OCI-LY7 (cell line): ENCODE measurements around the gene MTFR2.

ENCODE experiments used
- EZH2phosphoT487 ChIP-seq: fragments of 200-600 bp; sonication (generic); IDR thresholded peaks from 2 replicates; pipeline ENCODE4 v1.6.1; 2018; ENCODE audit warnings: low read depth, borderline replicate concordance, mild to moderate bottlenecking, mixed run types, antibody characterized with exemption, low read length, moderate library complexity, mixed read lengths
- TF ChIP-seq, protein P1 (sequence below): fragments of 200-600 bp; sonication (generic); conservative IDR thresholded peaks from 2 replicates; pipeline ENCODE4 v1.5.1; 2014; ENCODE audit warnings: mild to moderate bottlenecking, antibody characterized with exemption, low read length, moderate library complexity, mixed read lengths

DNA sequence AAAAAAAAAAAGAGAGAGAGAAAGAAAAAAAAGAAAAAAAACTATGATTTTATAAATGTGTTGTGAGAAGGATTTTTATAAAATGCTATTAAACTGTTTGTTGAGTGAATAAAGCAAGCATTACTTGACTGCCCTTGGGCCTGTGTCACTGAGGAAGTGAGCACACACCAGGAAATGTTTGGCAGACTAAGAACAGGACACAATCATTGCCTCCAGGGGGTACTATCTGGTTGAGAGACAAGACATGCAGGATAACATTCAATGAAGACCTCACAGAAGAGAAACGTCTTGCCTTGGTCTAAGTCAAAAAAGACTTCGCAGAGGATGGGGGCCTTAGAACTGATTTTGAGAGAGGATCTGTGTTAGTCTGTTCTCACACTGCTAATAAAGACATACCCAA, 40.6 kb downstream of the MTFR2 start:
- TF ChIP-seq, protein P1, sequence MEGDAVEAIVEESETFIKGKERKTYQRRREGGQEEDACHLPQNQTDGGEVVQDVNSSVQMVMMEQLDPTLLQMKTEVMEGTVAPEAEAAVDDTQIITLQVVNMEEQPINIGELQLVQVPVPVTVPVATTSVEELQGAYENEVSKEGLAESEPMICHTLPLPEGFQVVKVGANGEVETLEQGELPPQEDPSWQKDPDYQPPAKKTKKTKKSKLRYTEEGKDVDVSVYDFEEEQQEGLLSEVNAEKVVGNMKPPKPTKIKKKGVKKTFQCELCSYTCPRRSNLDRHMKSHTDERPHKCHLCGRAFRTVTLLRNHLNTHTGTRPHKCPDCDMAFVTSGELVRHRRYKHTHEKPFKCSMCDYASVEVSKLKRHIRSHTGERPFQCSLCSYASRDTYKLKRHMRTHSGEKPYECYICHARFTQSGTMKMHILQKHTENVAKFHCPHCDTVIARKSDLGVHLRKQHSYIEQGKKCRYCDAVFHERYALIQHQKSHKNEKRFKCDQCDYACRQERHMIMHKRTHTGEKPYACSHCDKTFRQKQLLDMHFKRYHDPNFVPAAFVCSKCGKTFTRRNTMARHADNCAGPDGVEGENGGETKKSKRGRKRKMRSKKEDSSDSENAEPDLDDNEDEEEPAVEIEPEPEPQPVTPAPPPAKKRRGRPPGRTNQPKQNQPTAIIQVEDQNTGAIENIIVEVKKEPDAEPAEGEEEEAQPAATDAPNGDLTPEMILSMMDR, result no peak
- no peak for TF ChIP-seq EZH2phosphoT487
